Retinal pigment epithelial cell (primary cell): ENCODE results near the gene LHFPL2.

Source experiments
- DNase-seq: peaks from one replicate; pipeline ENCODE4 v3.0.0-alpha.2; 2010; ENCODE audit warnings: low read depth
- H3K4me3 ChIP-seq: 2 replicates; pipeline ENCODE4 v1.5.1; 2011; ENCODE audit warnings: mild to moderate bottlenecking, low read length, control low read depth, moderate library complexity
- TF ChIP-seq, protein P1 (sequence below): conservative IDR thresholded peaks from 2 replicates; pipeline ENCODE4 v1.5.1; 2011; ENCODE audit warnings: low read depth, low read length, control low read depth, inconsistent platforms

The LHFPL2 gene

DNA sequence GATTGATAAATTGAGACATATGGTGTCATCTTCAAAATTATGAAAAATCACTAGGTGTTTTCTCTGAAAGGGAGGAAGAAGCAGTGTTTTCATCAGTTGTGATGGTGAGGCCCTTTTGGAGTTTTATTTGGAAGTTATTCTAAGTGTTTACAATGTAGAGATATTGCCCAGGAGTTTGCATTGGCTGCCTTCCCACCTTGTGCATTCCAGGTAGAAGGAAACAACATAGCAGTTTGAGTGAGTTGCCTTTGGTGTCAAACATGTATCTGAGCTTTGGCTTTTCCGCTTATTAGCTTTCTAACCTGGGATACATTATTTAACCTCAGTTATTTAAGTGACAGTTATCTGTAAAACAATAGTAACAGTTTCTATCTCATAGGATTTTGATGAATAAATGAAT lies 165.6 kb downstream of the LHFPL2 start:
- TF ChIP-seq, protein P1, sequence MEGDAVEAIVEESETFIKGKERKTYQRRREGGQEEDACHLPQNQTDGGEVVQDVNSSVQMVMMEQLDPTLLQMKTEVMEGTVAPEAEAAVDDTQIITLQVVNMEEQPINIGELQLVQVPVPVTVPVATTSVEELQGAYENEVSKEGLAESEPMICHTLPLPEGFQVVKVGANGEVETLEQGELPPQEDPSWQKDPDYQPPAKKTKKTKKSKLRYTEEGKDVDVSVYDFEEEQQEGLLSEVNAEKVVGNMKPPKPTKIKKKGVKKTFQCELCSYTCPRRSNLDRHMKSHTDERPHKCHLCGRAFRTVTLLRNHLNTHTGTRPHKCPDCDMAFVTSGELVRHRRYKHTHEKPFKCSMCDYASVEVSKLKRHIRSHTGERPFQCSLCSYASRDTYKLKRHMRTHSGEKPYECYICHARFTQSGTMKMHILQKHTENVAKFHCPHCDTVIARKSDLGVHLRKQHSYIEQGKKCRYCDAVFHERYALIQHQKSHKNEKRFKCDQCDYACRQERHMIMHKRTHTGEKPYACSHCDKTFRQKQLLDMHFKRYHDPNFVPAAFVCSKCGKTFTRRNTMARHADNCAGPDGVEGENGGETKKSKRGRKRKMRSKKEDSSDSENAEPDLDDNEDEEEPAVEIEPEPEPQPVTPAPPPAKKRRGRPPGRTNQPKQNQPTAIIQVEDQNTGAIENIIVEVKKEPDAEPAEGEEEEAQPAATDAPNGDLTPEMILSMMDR, result no peak
- no peak overlapping the region for H3K4me3 ChIP-seq
- DNase-seq, result no peak

- H3K4me3 ChIP-seq, result no peak overlapping the region
- DNase-seq, result no peak
- TF ChIP-seq, protein P1, result no peak
Observed at GRCh38 chr5:78476795-78477194, 171.8 kb downstream of the LHFPL2 start.

GRCh38 chr5:78475370-78475769 lies 173.2 kb downstream of the LHFPL2 start:
- TF ChIP-seq, protein P1, result no peak
- H3K4me3 ChIP-seq, result no peak overlapping the region
- DNase-seq, result no peak

- no peak for DNase-seq
- TF ChIP-seq, protein P1, result no peak
- no peak overlapping the region for H3K4me3 ChIP-seq
Observed at GRCh38 chr5:78473751-78474150, 174.8 kb downstream of the LHFPL2 start.

DNA sequence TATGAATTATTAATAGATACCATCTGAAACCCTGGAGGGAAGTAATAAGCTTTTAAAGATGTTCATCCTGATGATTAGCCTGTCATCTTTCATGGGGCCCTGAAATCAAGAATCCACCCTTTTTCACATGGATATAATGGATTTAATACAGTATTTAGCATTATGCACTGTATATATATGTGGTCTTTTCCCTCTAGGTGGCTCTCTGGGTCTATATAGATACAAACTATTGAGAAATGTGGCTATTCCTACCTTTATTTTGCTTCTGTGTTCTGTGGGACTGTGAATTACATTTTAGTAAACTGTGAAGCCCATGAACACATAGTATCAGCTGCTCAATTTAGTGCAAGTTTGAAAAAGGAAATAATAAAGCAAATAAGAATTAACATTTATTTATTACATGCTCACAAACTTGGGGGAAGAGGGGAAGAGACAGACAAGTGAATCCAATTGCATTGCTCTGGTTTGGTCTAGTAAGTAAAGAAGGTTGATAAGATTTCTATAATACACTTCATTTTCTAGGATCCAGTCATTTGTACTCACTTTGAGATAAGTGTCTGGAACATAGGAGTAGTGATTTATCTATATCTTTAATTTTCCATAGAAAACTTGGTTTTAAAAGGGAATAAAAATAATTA lies 176.0 kb downstream of the LHFPL2 start:
- H3K4me3 ChIP-seq, result no peak overlapping the region
- DNase-seq, result no peak
- TF ChIP-seq, protein P1, result peak; percentile 37

- H3K4me3 ChIP-seq, result no peak overlapping the region
- DNase-seq, result no peak
- TF ChIP-seq, protein P1, result no peak
Observed at GRCh38 chr5:78471896-78472295, 176.7 kb downstream of the LHFPL2 start.

DNA sequence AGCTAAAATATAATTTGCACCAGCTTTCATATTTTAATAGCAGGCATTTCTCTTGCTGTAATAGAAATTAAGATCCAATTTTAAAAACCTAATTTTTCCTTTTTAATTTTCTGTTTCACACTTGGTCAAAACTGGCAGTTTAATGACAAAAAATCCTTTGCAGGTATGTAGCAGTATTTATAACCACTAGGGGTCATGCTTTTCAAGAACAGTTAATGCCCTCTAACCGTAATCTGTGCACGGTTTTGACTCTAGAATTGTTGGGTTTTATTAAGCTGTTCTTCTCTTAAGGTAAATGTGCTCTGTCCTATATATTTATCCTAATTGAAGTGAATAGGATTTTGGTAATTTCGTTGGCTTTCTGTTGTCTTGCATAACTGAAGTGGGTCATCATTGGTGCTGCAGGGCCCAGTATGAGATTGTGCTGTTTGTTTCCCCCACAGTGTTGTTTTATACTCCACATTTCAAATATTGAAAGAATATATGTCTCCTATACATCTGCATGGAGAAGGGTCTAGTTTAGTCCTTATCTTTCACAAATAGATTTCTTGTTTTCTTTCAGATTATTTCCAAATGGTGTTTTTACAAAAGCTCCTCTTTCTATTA lies 180.7 kb downstream of the LHFPL2 start:
- peak; percentile 17 for DNase-seq
- TF ChIP-seq, protein P1, result peak; percentile 73
- no peak overlapping the region for H3K4me3 ChIP-seq
